ENCODE measurements around the gene PSMB11. TPM values are rescaled to one million over a fixed set of nuclear protein-coding genes. Genes with fewer than 3 reads are reported as not detected.
"Not testable (repeated sequence)": the region's sequence is repeated elsewhere in the genome, so short reads cannot be mapped to it uniquely, and the experiment has no call there.

PSMB11 gene
- total RNA-seq, 2 donors from 2014 or later, result not detected

DNA sequence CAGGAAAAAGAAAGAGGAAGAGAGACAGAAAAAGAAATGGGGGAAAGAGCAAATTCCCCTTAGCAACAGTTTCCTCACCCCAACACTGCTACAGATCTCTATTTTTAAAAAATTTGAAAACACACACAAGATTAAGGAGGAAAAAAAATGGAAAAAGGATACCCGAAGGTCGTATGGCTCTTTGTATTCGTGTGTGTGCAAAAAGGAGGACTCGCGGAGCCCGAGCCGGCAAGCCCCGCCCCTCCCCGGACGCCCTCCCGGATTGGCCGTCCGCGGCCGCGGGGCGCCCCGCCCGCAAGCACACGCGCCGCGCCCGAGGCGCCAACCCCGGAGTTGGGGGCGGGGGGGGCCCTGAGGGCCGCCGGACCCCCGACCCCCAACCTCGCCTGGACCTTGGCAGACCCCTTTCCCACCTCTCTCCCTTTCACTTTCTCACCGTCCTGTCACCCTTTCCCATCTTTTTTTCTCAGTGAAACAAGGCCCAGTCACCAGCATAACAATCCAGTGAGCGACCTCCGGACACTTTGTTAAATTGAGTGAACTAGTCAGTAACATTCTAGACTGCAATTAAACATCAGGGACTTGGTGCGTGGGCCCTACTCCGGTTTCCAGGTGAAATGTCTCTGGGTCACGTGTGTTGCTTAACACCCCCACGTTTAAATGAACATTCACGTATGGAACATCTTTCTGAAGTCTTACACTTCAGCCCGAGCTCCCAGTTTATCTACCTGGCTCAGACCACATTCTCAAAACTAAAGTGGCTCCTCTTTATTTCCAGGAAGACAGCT is 31.9 kb upstream of the PSMB11 start, which contains the start of gene C14orf93:
C14orf93 (minus strand) TSS at position 205 of the 788 bp plus-strand sequence. CDS start 11,120 bp downstream, outside the sequence.
- TF ChIP-seq, protein P1, sequence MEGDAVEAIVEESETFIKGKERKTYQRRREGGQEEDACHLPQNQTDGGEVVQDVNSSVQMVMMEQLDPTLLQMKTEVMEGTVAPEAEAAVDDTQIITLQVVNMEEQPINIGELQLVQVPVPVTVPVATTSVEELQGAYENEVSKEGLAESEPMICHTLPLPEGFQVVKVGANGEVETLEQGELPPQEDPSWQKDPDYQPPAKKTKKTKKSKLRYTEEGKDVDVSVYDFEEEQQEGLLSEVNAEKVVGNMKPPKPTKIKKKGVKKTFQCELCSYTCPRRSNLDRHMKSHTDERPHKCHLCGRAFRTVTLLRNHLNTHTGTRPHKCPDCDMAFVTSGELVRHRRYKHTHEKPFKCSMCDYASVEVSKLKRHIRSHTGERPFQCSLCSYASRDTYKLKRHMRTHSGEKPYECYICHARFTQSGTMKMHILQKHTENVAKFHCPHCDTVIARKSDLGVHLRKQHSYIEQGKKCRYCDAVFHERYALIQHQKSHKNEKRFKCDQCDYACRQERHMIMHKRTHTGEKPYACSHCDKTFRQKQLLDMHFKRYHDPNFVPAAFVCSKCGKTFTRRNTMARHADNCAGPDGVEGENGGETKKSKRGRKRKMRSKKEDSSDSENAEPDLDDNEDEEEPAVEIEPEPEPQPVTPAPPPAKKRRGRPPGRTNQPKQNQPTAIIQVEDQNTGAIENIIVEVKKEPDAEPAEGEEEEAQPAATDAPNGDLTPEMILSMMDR (IDR thresholded peaks at IDR 0.05), result no peak
- DNase-seq (ENCODE audit: low spot score) (no peak), ATAC-seq (ENCODE audit: insufficient number of reproducible peaks, low FRiP score, low read depth) (peak; percentile 5)
- Histone ChIP-seq H3K27me3 (replicated peaks; ENCODE audit: insufficient read depth) (no peaks in the 10 kb centered on the region), H3K27ac (peak within 1 kb of the TSS; percentile 73 to 76), H3K4me3 (peak within 1 kb of the TSS; percentile 73), H3K36me3 (no peaks in the 10 kb centered on the region), H3K9me3 (no peaks in the 10 kb centered on the region), H3K4me1 (ENCODE audit: control insufficient read depth in 1 of 2, low read depth in 2 of 2) (peaks cover 8 to 22% of the 10 kb centered on the region in 2 donors)

DNA sequence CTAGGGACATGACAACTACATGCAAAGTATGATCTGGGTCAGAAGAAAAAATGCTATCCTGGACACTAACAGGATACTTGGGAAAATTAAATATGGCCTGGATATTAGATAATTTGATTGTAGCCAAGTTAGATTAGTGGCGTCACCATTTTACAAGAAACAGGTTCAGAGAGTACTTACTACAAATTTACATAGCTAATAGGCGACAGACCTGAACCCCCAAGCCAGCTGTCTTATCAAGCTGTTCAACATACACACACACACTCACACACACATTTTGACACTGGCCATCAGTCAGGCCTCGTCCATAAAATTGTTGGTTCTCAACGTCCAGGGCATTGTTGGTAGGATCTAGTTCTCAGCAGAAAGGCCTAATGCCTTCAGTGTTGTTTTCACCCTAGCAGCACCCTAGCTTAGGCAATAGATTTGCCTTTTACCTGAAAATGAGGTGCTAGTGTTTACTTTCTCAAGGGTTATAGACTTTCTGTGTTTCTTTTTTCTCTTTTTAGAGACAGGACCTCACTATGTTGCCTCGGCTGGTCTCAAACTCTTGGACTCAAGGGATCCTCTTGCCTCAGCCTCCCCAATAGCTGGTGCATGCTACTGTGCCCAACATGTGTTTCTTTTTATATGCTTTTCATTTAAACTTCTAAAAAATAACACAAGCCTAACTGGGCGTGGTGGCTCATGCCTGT is 28.8 kb upstream of the PSMB11 start:
- H3K4me1 ChIP-seq (ENCODE audit: control insufficient read depth in 1 of 2, low read depth in 2 of 2), result peaks cover 0 to 3% of the 10 kb centered on the region in 2 donors

DNA sequence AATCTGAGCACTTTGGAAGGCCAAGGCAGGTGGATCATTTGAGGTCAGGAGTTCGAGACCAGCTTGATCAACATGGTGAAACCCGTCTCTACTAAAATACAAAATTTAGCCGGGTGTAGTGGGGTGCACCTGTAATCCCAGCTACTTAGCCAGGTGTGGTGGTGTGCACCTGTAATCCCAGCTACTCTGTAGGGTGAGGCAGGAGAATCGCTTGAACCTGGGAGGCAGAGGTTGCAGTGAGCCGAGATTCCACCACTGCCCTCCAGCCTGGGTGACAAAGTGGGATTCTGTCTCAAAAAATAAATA is 28.3 kb upstream of the PSMB11 start:
- not testable (repeated sequence) for H3K36me3 ChIP-seq; H3K9me3 ChIP-seq; H3K4me3 ChIP-seq; ATAC-seq (ENCODE audit: insufficient number of reproducible peaks, low FRiP score, low read depth); H3K4me1 ChIP-seq (ENCODE audit: control insufficient read depth in 1 of 2, low read depth in 2 of 2); H3K27me3 ChIP-seq (replicated peaks; ENCODE audit: insufficient read depth); DNase-seq (ENCODE audit: low spot score); H3K27ac ChIP-seq

More for the DNA sequence above, 28.8 kb upstream of the PSMB11 start:
- H3K4me3 ChIP-seq, result no peak overlapping the region
- DNase-seq (ENCODE audit: low spot score) (no peak), ATAC-seq (ENCODE audit: insufficient number of reproducible peaks, low FRiP score, low read depth) (no peak)
- TF ChIP-seq, protein P1 (IDR thresholded peaks at IDR 0.05), result no peak
- no peaks in the 10 kb centered on the region for H3K27me3 ChIP-seq (replicated peaks; ENCODE audit: insufficient read depth)
- no peaks in the 10 kb centered on the region for H3K36me3 ChIP-seq
- no peaks in the 10 kb centered on the region for H3K9me3 ChIP-seq
- peak overlapping the region in 1 of 2 donors; percentile 22 for H3K27ac ChIP-seq

DNA sequence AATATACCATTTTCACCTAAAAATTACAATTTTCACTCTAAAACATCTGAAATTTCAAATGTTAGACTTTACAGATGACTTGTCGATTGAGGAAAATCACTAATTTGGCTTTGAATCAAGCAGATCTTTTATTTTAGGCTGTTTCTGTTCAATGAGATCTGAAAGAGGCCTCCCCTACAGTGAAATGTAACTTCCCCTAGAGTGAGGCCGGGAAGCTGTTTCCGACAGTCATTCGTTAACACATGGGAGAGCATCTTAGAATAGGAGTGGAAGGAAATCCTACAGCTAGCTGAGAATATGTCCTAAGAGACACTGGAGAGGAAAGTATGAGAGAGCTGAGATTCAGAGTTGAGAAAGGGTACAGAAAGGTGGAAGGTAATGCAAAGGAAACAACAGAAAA is 26.4 kb upstream of the PSMB11 start:
- ATAC-seq (ENCODE audit: insufficient number of reproducible peaks, low FRiP score, low read depth) (no peak), DNase-seq (ENCODE audit: low spot score) (no peak)
- TF ChIP-seq, protein P1 (IDR thresholded peaks at IDR 0.05), result no peak
- Histone ChIP-seq H3K9me3 (no peaks in the 10 kb centered on the region), H3K27me3 (replicated peaks; ENCODE audit: insufficient read depth) (no peaks in the 10 kb centered on the region), H3K4me3 (no peak overlapping the region), H3K27ac (no peak overlapping the region), H3K36me3 (no peaks in the 10 kb centered on the region), H3K4me1 (ENCODE audit: control insufficient read depth in 1 of 2, low read depth in 2 of 2) (no peaks in the 10 kb centered on the region)

DNA sequence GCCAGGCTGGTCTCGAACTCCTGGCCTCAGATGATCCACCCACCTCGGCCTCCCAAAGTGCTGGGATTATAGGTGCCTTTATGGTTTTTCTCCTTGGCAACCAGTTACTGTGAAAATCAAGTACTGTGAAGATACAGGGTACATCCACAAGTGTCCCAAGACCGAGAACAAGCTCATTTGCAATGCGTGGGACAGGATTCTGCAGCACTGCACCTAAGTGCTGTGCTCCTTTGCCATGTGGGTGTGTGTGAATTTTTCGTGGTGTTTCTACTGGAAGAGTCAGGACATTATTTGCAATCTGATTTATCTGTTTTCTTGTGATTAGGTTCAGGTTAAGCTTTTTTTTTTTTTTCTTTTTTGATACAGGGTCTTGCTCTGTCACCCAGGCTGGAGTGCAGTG is 24.9 kb upstream of the PSMB11 start:
- H3K36me3 ChIP-seq, result no peaks in the 10 kb centered on the region
- DNase-seq (ENCODE audit: low spot score), result no peak

More for the DNA sequence above, 24.9 kb upstream of the PSMB11 start:
- H3K4me3 ChIP-seq, result no peak overlapping the region
- H3K27ac ChIP-seq, result no peak overlapping the region
- no peak for ATAC-seq (ENCODE audit: insufficient number of reproducible peaks, low FRiP score, low read depth)
- no peaks in the 10 kb centered on the region for H3K27me3 ChIP-seq (replicated peaks; ENCODE audit: insufficient read depth)
- TF ChIP-seq, protein P1 (IDR thresholded peaks at IDR 0.05), result no peak
- H3K4me1 ChIP-seq (ENCODE audit: control insufficient read depth in 1 of 2, low read depth in 2 of 2), result no peaks in the 10 kb centered on the region
- no peaks in the 10 kb centered on the region for H3K9me3 ChIP-seq
